ENCODE data around the gene WNT7B. TPM values are rescaled to one million over a fixed set of nuclear protein-coding genes. Genes with fewer than 3 reads are reported as not detected.

The WNT7B gene
- total RNA-seq, 6 experiments from 2014 or later: 0.10 to 0.12 TPM; not detected in 4

- ATAC-seq (no peak), DNase-seq (no peak)
- no peak overlapping the region for H3K4me3 ChIP-seq
- no peaks in the 10 kb centered on the region for H3K9me3 ChIP-seq
- WGBS (ENCODE audit: insufficient coverage, low coverage, low lambda C conversion rate, missing lambda C conversion rate): no CpG with 5 or more reads among the region's 2 CpGs
- H3K27me3 ChIP-seq: no peaks in the 10 kb centered on the region
- no peaks in the 10 kb centered on the region for H3K4me1 ChIP-seq
- TF ChIP-seq CTCF (IDR thresholded peaks at IDR 0.05) (no peak), POLR2A (IDR thresholded peaks at IDR 0.05) (no peak)
- intact Hi-C loops (cut with DNase I): no loop called here
- no peaks in the 10 kb centered on the region for H3K36me3 ChIP-seq
- H3K27ac ChIP-seq: no peak overlapping the region
Observed at GRCh38 chr22:45915151-45915550, 61.8 kb downstream of the WNT7B start.

DNA sequence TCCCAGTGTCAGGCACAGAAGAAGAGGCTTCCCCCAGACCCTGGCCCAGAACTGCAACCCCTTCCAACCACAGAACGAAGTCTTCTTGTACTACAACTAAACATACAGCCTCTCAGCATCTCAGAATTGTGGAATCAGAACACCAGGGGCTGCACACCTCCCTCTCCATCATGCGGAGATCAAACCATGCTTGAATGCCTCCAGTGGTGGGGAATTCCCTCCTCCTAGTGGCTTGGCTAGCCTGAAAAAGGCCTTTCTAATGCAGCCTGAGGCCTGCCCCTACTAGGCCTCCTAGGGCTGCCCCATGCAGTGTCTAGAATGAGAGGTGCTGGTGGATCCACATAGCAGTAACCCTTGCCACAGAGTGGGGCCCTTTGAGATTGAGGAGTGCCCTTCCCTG lies 62.7 kb downstream of the WNT7B start:
- DNase-seq (no peak), ATAC-seq (no peak)
- Histone ChIP-seq H3K4me1 (no peaks in the 10 kb centered on the region), H3K27me3 (no peaks in the 10 kb centered on the region), H3K9me3 (no peaks in the 10 kb centered on the region), H3K4me3 (no peak overlapping the region), H3K27ac (no peak overlapping the region), H3K36me3 (no peaks in the 10 kb centered on the region)
- WGBS (ENCODE audit: insufficient coverage, low coverage, low lambda C conversion rate, missing lambda C conversion rate): 100% methylated on average over 2 of the region's 2 CpGs
- TF ChIP-seq POLR2A (IDR thresholded peaks at IDR 0.05) (no peak), CTCF (IDR thresholded peaks at IDR 0.05) (no peak)
- intact Hi-C loops (cut with DNase I): no loop called here

DNA sequence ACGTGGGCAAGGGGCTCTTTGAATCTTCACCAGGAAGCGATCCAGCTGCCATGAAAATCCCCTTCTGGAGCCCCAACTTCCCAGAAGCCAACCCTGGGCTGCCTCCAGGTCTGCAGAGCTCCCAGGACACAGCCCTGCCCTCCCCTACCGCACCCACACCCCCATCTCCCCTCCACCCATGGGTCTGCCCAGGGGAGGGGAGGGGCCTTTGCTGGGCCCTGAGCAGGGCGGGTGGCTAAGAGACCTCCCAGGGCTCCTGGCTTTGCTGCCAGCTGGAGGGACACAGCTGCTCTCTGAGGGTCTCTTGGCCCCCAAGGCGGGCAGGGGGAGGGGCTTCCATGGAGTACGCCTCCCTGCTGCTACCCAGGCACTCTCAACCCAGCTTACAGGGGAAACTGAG lies 64.1 kb downstream of the WNT7B start:
- WGBS (ENCODE audit: insufficient coverage, low coverage, low lambda C conversion rate, missing lambda C conversion rate): no CpG with 5 or more reads among the region's 6 CpGs
- no peaks in the 10 kb centered on the region for H3K36me3 ChIP-seq
- H3K27me3 ChIP-seq: no peaks in the 10 kb centered on the region
- H3K27ac ChIP-seq: no peak overlapping the region
- no peak for TF ChIP-seq CTCF (IDR thresholded peaks at IDR 0.05)
- TF ChIP-seq POLR2A (IDR thresholded peaks at IDR 0.05): no peak
- no peaks in the 10 kb centered on the region for H3K4me1 ChIP-seq
- H3K4me3 ChIP-seq: no peak overlapping the region
- intact Hi-C loops (cut with DNase I): no loop called here
- DNase-seq (no peak), ATAC-seq (no peak)
- H3K9me3 ChIP-seq: no peaks in the 10 kb centered on the region

DNA sequence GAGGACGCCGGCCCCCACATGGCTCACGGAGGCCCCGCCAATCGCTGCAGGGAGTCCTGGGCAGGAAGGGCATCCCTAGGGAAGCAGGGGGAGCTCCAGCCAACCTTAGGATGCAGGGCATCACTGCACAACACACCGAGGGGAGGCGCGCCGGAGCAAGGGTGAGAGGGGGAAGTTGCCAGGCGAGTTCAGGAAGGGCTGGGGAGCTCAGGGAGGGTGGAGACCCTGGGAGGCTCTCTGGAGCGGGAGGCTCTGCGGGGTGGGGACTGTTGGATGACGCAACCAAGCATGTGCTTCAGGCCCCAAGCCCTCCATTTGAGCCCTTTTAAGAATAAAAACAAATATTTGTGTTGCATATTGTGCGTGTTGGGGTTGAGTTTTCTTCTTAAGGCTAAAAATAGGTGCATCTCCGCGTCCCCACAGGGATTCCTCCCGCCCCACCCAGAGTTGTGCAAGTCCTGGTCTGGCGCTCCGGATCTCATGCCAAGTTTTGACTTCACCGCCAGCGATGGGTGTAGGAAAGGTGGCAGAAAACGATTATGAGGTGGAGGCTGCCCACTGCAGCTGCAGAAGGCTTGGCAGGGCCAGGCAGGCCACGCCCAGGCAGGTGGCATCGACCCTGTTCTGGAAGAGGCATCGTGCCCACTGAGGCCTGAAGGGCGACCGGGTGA lies 65.2 kb downstream of the WNT7B start:
- H3K9me3 ChIP-seq: no peaks in the 10 kb centered on the region
- no peaks in the 10 kb centered on the region for H3K27me3 ChIP-seq
- ATAC-seq (peak in 3 of 4 donors; percentile 31 to 50 (median 34)), DNase-seq (no peak)
- no peak overlapping the region for H3K4me3 ChIP-seq
- H3K27ac ChIP-seq: no peak overlapping the region
- WGBS (ENCODE audit: insufficient coverage, low coverage, low lambda C conversion rate, missing lambda C conversion rate): 40% methylated on average over 12 of the region's 27 CpGs
- H3K4me1 ChIP-seq: no peaks in the 10 kb centered on the region
- TF ChIP-seq CTCF (IDR thresholded peaks at IDR 0.05) (no peak), POLR2A (IDR thresholded peaks at IDR 0.05) (no peak)
- no peaks in the 10 kb centered on the region for H3K36me3 ChIP-seq
- intact Hi-C loops (cut with DNase I): no loop called here
